Fibroblast of the aortic adventitia (primary cell): ENCODE data around the gene PIGU. TPM values are rescaled to one million over a fixed set of nuclear protein-coding genes. Genes with fewer than 3 reads are reported as not detected.

Experiments used
- DNase-seq: peaks from one replicate; pipeline ENCODE4 v3.0.0-alpha.2; 2010; ENCODE audit warnings: low read depth
- H3K4me3 ChIP-seq: 2 replicates; pipeline ENCODE4 v1.5.1; 2011; ENCODE audit warnings: low read depth, mild to moderate bottlenecking, control low read depth, low read length, moderate library complexity
- small RNA-seq: library from RNA; depleted of rRNA; stranded (forward); fragments of <200 nt; gene quantifications from one replicate; pipeline ENCODE3, GENCODE V24; 2012
- total RNA-seq: library from RNA; depleted of rRNA; stranded (reverse); fragments of >200 nt; gene quantifications from 2 replicates; pipeline ENCODE4 v1.2.3, GENCODE V29; 2012; ENCODE audit warnings: low replicate concordance
- TF ChIP-seq, protein P1 (sequence below): IDR thresholded peaks from 2 replicates; pipeline ENCODE4 v1.5.1; 2011; ENCODE audit warnings: mild to moderate bottlenecking, low read length, control low read depth, inconsistent platforms; ENCODE audit not compliant: insufficient read depth

Gene PIGU
- total RNA-seq, 1 donor = 21.1 TPM

DNA sequence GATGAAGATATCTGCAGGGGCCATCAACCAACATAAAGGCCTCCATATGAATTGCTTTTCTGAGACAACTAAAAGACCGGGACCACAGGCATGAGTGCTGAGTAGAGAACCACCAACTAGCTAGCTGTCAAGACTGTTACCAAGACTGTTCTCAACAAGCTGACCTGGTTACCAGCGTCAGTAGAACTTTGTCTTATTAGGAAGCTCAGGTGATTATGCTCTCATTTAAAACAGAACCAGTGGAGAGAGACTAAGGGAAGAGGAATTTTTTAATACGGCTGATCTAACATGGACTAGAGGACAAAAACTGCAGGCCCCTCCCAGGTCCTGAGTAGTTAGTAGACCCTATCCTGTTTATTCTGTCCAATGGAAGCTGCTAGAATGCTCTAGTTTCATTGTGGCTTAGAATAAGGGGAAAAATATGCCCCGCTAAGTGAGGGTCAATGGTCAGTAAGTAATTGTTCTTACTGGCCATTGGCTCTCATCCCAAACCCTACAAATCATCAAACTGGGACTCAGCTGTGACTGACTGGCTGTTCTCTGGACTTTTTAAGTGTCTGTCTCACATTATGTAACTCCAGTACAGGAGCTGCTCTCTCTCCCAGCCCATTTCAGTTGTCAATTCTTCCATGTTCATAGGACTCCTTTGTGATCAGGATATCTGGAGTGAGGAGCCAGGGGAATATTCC, 164.5 kb downstream of the PIGU start:
- no peak overlapping the region for H3K4me3 ChIP-seq
- TF ChIP-seq, protein P1, sequence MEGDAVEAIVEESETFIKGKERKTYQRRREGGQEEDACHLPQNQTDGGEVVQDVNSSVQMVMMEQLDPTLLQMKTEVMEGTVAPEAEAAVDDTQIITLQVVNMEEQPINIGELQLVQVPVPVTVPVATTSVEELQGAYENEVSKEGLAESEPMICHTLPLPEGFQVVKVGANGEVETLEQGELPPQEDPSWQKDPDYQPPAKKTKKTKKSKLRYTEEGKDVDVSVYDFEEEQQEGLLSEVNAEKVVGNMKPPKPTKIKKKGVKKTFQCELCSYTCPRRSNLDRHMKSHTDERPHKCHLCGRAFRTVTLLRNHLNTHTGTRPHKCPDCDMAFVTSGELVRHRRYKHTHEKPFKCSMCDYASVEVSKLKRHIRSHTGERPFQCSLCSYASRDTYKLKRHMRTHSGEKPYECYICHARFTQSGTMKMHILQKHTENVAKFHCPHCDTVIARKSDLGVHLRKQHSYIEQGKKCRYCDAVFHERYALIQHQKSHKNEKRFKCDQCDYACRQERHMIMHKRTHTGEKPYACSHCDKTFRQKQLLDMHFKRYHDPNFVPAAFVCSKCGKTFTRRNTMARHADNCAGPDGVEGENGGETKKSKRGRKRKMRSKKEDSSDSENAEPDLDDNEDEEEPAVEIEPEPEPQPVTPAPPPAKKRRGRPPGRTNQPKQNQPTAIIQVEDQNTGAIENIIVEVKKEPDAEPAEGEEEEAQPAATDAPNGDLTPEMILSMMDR = no peak
- DNase-seq = no peak

DNA sequence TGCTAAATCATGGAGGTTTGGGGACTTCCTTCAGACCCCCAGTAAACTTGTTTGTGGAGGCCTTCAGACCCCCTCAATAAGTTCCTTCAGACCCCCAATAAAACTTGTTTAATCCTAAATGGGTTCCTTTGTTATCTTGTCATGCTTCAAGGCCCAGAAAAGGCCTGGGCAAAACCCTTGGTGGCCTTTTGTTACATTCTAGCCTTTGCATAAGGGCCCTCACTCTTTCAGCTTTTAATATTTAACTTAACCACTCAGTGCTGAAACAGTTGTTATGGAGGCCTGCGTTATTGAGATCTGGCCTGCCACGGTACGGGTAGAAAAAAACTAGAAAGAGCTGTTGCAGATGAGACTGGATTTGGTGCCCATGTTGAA, 165.0 kb downstream of the PIGU start:
- no peak for DNase-seq
- no peak overlapping the region for H3K4me3 ChIP-seq
- TF ChIP-seq, protein P1 = no peak

DNA sequence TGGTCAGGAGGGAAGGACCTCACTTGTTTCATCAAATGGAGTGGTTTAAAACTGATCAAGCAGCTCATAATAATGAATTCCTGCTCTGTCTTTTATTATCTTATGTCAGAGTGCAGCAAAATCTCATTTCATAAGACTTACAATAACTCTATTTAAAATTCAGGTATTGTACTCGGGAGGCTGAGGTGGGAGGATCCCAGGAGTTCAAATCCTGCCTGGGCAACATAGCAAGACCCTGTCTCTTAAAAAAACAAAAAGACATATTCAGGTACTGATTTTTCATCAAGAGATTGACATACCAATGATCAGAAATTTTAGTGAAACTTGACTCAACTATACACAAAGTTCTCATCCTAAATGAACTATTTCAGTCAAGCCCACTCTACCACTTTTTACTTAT, 166.3 kb downstream of the PIGU start:
- TF ChIP-seq, protein P1 = no peak
- no peak overlapping the region for H3K4me3 ChIP-seq
- no peak for DNase-seq

Small RNA genes lying within 50 kb of the gene (small RNA-seq; reads per million reads assigned to genes)
- gene AL118520.1 (not detected), gene RF00019 (not detected)

Other genes with a start within 250 kb of the PIGU start
- 30.0 and 144 TPM in 2 replicates for gene DYNLRB1, start 160.7 kb downstream of the PIGU start, total RNA-seq
- gene MAP1LC3A, start 118.4 kb downstream of the PIGU start, total RNA-seq = 15.8 and 20.2 TPM in 2 replicates
- gene TP53INP2, start 27.3 kb upstream of the PIGU start, total RNA-seq = 2.1 and 2.5 TPM in 2 replicates
- gene NCOA6, start 148.6 kb upstream of the PIGU start, total RNA-seq = 11.3 and 14.3 TPM in 2 replicates
- gene GGT7, start 195.8 kb upstream of the PIGU start, total RNA-seq = 5.2 and 6.5 TPM in 2 replicates
- gene ACSS2, start 199.5 kb upstream of the PIGU start, total RNA-seq = 32.3 and 65.3 TPM in 2 replicates